ENCODE data around the gene CARD9.

The CARD9 gene

GRCh38 chr9:136318111-136318775 is 55.2 kb downstream of the CARD9 start:
- DNase-seq: no peak

DNA sequence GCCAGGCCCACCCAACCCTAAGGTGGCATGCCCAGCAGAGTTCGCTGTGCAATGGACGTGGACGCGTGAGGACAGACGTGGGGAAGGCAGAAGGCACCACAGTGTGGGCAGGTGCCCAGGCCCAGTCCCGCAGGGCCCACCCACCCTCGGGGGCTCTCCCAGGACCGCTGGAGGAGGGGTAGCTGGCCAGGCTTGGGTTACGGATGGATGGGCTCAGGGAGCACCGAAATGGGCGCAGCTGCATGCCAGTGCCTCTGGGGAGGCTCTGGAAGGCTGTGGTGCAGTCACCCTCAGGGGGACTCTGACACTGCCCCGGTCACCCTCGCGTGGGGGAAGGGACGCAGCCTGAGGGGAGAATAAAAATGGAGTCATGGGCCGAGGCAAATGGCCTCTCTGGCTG is 55.8 kb downstream of the CARD9 start:
- no peak for DNase-seq

- no peak for DNase-seq
Observed at GRCh38 chr9:136316896-136317676, 56.4 kb downstream of the CARD9 start.

DNA sequence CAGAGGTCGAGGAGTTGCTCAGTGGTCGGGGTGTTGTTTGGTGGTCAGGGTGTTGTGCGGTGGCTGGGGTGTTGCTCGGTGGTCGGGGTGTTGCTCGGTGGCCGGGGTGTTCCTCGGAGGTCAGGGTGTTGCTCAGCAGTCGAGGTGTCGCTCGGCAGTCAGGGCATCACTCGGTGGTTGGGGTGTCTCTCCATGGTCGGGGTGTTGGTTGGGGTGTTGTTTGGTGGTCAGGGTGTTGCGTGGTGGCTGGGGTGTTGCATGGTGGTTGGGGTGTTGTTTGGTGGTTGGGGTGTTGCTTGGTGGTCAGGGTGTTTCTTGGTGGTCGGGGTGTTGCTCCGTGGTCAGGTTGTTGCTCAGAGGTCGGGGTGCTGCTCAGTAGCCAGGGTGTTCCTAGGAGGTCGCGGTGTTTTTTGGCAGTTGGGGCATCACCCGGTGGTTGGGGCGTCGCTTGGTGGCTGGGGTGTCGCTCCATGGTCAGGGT is 57.2 kb downstream of the CARD9 start:
- no peak for DNase-seq

GRCh38 chr9:136314944-136315343 is 58.5 kb downstream of the CARD9 start:
- DNase-seq: no peak

DNA sequence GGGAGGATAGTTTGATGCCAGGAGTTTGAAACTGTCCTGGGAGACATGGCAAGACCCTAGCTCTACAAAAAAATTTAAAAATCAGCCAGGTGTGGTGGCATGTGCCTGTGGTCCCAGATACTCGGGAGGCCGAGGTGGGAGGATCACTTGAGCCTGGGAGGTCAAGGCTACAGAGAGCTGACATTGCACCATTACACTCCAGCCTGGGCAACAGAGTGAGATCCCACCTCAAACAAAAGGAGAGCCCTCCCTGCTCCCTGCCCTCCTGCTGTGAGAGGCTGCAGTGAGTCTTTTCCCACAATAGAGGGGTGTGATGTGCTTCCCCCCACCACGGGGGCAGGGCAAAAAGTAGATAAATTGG is 59.4 kb downstream of the CARD9 start:
- no peak for DNase-seq

All from suppressor macrophage treated with lipopolysaccharide for 1 hour (primary cell).